DMS153 (cell line): ENCODE data around the gene ZNF354C.
"Not testable (repeated sequence)": the region's sequence is repeated elsewhere in the genome, so short reads cannot be mapped to it uniquely, and the experiment has no call there.

ENCODE experiments used
- DNase-seq: peaks from one replicate; lab custom pipeline; 2025; lab: John Stamatoyannopoulos, UW

Gene ZNF354C

GRCh38 chr5:179060116-179061008, at the start of gene ZNF354C:
TSS of gene ZNF354C (plus strand) at chr5:179060373. CDS start at chr5:179062069, 1,696 bp downstream.
- DNase-seq: peak; percentile 65

GRCh38 chr5:179023528-179024189, 36.5 kb upstream of the ZNF354C start, which contains the start of gene ZNF879:
TSS of gene ZNF879 (plus strand) at chr5:179023804. CDS start at chr5:179025005, 1,201 bp downstream.
- peak; percentile 68 for DNase-seq

- DNase-seq: no peak
Observed at GRCh38 chr5:179033004-179033580, 27.1 kb upstream of the ZNF354C start.

DNA sequence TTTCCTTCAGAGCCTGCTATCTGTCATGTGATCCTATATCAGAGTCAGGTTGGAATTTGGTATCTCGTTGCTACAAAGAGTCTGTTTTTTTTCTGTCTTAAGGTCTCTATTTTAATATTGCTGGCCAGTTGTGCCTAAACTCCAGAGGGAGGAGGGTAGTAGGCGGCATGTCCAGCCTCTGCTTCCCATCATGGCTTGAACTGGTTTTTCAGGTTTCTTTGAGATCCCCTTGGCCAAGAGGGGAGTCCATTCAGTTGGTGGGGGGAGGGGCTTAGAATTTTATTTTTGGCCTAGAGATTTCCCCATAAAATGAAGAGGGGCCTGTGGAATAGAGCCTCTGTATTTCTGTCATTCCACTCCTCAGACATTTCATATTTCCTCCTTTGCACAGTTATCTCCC, 15.4 kb upstream of the ZNF354C start:
- DNase-seq: no peak

GRCh38 chr5:179051784-179052183, 8.4 kb upstream of the ZNF354C start:
- DNase-seq: no peak

DNA sequence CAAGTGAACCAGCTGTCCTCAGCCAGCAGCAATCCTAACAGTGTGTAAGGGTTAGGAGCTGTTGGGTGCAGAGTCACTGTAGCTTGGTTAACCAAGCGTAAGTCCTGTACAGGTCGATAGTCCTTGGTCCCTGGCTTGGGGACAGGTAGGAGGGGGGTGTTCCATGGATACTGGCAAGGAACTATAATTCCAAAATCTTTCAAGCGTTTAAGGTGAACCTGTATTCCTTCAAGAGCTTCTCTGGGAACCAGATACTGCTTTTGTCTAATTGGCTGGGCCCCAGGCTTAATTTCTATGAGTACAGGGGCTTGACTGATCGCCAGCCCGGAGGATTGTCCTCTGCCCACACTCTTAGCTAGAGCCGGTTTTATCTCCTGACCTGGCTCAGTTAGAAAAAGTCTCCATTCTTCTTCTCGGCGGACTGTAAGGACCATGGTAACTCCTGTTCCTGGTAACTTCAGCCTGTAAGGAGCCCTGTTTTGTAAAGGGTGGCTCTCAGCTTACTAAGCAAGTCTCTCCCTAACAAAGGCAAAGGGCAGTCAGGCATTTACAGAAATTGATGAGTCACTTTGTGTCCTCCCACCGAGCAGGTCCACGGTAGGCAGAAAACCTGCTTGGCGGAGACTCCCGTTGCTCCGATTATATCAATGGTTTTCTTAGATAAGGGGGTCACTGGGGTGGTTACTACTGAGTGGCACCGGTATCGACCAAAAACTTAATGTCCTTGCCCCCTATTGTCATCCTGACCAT, 6.0 kb upstream of the ZNF354C start:
- DNase-seq: no peak

DNA sequence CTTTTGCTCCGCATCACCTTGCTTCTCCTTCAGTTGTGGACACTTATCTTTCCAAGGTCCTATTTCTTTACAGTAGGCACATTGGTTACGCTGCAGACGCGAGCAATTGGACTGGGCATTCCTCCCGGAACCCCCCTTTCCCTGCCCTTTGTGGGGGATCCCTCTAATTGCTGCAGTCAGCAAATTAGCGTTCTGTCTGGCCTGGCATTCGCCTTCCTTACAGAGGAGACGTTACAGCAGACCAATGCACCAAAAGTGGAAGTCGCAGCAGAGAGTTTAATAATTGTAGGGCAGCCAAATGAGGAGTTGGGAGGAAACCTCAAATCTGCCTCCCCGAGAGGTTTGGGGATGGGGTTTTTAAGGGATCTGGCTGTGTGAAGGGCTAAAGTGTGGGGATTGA, 5.3 kb upstream of the ZNF354C start:
- DNase-seq: no peak

DNA sequence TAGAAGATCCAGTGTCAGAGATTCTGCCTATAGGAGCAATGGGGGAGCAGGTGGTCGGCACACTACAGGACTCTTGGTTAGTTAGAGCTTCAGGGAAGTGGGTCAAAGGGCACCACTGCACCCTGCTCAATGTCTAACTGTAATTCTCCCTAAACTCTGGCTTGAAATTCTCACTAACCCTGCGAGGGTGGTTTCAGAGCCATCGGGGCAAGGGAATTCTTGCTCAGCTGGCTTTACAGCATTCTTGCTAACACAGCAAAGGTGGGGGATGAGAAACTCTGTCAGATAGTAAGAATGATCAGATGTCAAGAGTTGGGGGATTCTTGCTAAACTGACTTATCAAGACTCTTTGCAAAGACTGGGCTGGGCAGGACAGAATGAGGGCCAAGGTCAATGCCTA, 4.7 kb upstream of the ZNF354C start:
- DNase-seq: no peak

- DNase-seq: no peak
Observed at GRCh38 chr5:179055841-179056240, 4.3 kb upstream of the ZNF354C start.

GRCh38 chr5:179061025-179061424, 852 bp downstream of the ZNF354C start:
- no peak for DNase-seq

GRCh38 chr5:179065703-179066102, 5.5 kb downstream of the ZNF354C start:
- no peak for DNase-seq

DNA sequence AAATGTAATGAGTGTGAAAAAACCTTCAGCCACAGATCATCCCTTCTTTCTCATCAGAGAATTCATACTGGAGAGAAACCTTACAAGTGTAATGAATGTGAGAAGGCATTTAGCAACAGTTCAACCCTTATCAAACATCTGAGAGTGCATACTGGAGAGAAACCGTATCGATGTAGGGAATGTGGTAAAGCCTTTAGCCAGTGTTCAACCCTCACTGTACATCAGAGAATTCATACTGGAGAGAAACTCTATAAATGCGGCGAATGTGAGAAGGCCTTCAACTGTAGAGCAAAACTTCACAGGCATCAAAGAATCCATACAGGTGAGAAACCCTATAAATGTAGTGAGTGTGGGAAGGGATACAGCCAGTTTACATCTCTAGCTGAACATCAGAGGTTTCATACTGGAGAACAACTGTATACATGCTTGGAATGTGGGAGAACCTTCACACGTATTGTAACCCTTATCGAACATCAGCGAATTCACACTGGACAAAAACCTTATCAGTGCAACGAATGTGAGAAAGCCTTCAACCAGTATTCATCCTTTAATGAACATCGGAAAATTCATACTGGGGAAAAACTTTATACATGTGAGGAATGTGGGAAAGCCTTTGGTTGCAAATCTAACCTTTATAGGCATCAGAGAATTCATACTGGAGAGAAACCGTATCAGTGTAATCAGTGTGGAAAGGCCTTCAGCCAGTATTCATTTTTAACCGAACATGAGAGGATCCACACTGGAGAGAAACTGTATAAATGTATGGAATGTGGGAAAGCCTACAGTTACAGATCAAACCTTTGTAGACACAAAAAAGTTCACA, 19.2 kb downstream of the ZNF354C start:
- DNase-seq: no peak

- no peak for DNase-seq
Observed at GRCh38 chr5:179080724-179081123, 20.6 kb downstream of the ZNF354C start.

DNA sequence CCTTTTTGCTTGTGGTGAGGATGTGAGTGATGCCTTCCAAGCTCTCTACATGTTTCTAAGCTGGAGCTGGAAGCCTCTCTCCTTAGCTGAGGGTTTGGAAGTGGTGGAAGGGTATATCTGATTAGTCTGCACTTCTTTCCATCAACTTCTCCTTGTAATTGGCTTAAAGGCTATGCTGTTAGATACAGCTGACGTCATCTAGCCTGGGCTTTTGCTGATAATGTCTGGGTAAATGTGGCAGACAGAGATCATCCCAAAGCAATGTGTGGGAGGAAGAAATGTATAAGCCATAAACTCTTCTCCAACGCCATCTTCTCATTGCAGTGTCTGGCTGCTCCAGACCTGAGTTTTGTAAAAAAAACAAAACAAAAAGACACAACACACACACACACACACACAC, 29.3 kb downstream of the ZNF354C start:
- no peak for DNase-seq

DNA sequence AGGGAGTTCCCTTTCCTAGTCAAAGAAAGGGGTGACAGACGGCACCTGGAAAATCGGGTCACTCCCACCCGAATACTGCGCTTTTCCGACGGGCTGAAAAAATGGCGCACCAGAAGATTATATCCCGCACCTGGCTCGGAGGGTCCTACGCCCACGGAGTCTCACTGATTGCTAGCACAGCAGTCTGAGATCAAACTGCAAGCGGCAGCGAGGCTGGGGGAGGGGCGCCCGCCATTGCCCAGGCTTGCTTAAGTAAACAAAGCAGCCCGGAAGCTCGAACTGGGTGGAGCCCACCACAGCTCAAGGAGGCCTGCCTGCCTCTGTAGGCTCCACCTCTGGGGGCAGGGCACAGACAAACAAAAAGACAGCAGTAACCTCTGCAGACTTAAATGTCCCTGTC, 41.1 kb downstream of the ZNF354C start:
- not testable (repeated sequence) for DNase-seq

DNA sequence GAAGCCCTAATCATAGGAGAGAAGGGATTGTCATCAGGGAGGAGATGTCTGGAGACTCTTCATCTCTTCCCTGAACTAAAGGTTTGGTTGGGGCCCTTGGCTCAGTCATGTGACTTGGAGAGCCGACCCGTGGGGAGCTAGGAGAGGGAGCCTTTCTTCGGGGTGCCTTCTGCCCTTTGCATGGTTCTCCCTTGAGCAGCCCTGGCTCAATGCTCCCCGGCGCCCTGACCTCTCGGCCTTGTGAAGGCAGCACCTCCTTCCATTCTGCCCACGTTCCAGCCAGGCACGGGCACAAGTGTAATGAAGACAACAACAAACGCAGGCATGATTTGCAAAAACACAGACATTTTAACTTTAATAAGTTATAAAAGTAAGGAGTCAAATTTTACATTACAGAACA, 50.4 kb downstream of the ZNF354C start:
- DNase-seq: no peak

DNA sequence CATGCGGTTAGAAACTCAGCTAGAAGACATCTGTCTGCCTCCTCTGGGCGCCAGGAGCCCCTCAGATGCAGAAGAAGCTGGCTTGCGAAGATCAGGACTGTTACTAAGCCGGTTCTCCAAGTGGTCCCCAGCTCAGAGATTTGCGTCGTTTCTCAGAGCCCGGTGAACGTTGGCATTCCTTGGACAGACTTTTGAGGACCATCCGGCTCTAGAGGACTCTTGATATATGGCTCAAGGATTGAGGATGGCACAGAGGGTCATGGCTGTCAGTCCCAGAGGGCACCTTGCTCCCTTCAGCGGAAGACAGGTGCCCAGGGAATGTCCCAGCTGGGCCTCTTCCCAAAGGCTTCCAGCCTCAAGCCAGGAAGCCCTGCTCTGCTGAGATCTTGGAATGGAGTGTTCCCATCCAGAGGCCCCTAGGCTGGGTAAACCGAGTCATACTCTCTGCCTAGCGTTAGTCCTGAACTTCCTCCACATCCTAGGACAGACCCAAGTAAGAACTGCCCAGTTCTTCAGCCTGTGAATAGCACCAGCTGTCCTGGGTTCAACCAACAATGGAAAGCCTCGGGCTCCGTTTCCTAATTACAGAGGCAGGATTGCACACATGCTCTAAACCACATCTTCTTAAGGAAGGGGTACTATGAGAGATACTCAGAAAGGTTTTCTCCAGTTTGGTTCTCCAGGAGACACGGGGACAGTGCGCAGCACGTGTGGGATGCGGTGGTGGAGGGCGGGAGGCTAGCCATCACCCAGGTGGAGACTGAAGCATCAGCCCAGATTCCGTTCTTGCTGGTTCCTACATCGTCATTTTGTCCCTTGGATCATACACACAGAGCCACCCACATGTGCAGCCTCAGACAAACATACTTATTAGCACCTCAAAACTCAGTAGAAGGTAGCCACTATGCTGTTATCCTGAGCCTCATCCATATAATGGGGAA, 51.4 kb downstream of the ZNF354C start:
- DNase-seq: no peak

GRCh38 chr5:179112469-179113142, 52.4 kb downstream of the ZNF354C start:
- DNase-seq: no peak

GRCh38 chr5:179113143-179113530, 53.0 kb downstream of the ZNF354C start:
- no peak for DNase-seq
